Stimulated activated CD8-positive, alpha-beta memory T cell treated with anti-CD3 and anti-CD28 coated beads, Interleukin-4, amount 100 ng/mL, for 48 hours (primary cell): ENCODE results near the gene MBD5.

ENCODE experiments used
- DNase-seq: peaks from one replicate; pipeline ENCODE4 v3.0.0-alpha.2; 2020

The MBD5 gene

DNA sequence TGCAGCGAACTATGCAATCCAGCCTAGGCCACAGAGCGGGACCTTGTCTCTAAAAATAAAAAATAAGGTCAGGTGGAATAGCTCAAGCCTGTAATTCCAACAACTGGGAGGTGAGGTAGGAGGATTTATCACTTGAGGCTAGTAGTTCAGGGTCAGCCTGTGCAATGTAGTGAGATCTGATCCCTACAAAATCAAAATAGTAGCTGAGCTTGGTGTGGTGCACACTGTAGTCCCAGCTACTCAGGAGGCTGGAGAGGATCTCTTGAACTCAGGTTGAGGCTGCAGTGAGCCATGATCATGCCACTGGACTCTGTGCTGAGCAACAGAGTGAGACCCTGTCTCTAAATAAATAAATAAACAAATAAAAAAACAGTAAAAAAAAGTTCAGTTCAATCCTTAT, 5.7 kb downstream of the MBD5 start:
- DNase-seq: no peak

GRCh38 chr2:148027822-148028221, 6.9 kb downstream of the MBD5 start:
- DNase-seq: no peak

DNA sequence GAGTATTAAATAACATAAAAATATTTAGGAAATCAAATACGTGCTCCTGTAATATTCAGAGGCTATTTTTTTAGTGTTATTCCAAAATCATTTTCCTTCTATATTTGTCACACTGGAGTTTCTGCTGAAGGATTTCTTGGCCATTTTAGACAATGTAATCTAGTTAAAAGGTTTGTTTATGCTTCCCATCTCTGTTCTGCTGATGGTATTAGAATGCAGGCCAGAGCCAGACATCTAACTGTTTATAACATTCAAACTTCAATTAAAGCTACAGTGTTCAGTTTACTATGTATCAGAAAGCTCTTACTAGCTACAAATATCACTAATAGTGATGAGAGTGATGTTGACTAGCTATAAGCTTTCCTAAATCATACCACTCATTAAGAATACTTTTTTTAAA, 7.9 kb downstream of the MBD5 start:
- no peak for DNase-seq

GRCh38 chr2:148031152-148031551, 10.3 kb downstream of the MBD5 start:
- DNase-seq: no peak

DNA sequence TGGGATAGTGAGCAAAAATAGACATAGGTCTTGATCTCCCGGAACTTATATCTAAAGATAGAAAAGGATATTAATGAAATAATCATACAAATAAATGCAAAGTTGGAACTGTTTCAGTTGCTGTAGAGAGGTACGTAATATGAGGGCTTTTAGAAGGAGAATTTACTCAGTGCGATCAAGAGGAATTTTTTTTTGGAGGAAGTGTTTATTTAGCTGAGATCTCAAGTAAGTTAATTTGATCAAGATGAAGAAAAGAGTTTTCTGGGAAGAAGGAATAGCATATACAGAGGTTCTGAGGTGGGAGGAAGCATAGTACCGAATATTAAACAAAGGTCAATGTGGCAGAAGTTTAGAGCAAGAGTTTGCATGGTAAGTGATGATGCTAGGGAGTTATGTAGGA, 11.3 kb downstream of the MBD5 start:
- DNase-seq: no peak

DNA sequence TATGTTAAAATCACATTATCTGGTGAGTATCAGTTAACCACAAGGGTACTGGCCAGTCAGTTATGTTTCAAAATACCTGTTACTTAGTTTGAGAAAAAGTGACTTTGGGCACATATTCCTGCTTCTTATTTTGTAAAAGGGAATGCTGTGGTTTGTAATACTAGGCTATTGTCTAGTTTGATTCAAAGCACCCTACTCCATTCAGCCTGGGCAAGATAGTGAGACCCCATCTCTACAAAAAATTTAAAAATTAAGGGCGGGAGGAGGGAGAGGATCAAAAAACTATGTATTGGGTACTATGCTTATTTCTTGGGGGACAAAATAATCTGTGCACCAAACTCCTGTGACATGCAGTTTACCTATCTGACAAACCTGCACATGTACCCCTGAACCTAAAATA, 18.9 kb downstream of the MBD5 start:
- DNase-seq: no peak

DNA sequence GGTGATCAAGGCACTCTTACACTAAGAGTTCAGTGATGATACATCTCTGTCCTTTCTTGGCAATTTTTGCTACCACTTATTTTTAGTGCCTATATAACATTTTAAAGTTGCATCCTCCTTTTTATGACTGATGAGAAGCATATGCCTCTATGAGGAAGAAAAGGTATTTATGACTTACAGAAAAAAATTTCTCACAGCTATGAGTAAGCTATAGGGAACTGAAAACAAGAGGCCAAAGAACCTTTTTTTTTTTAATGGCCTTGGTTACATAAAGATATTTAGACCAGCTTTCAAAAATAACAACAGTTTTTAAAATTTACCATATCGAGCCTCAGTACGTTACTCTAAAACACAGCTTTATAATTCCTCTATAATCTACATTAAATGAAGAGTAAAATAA, 21.3 kb downstream of the MBD5 start:
- no peak for DNase-seq

GRCh38 chr2:148044322-148044721, 23.4 kb downstream of the MBD5 start:
- no peak for DNase-seq

DNA sequence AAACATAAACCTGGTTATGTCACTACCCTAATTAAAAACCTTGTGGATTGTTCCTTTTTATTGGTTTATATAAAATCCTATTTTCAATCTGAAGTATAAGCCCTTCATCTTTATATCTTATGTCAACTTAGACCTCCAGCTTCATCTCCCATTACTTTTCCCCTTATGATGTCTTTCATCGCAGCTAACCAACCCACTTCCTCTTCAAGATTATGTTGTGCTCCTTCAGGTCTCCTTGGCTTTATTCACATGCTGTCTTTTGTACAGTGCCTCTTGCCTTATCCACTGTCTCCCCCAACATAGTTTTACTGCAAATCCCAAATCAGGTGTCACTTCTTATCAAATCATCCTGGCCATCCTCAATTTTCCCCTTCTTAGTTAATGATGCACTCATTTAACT, 25.9 kb downstream of the MBD5 start:
- no peak for DNase-seq

- no peak for DNase-seq
Measured at GRCh38 chr2:148048475-148049221, 27.8 kb downstream of the MBD5 start.

DNA sequence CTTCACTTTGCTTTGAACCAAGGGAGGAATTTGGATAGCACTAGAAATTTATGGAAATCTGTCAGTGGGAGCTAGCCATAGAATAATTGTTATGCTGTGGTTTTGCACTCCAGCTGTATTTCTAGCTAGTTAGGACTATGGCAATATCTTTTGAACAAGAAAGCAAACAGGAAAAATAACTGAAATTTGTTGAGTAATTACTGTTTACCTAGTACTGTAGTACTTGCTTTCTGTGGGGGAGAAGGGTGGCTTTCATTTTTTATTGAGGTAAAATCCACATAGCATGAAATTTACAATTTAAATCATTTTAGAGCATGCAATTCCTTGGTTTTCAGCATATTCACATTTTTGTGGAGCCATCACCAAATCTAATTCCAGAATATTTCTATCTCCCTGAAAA, 28.4 kb downstream of the MBD5 start:
- DNase-seq: no peak

- DNase-seq: no peak
Measured at GRCh38 chr2:148052687-148053086, 31.8 kb downstream of the MBD5 start.

DNA sequence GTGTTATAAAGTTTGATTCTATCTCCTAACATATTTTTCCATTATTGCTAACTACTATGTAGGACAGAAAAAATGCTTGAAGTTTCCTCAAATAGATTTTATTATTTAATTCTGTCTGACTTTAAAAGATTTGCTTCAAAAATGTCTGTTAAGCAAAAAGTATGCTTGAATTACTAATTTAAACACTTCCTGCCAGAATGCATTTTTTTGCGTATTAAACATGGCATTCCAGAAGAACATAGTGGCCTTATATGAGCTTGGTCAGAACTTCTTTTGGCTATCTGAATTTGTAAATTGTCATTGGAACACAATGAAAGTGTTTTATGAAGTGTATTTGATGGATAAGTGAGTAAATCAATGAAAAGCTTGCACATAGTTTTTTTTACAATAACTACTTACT, 37.8 kb downstream of the MBD5 start:
- no peak for DNase-seq

DNA sequence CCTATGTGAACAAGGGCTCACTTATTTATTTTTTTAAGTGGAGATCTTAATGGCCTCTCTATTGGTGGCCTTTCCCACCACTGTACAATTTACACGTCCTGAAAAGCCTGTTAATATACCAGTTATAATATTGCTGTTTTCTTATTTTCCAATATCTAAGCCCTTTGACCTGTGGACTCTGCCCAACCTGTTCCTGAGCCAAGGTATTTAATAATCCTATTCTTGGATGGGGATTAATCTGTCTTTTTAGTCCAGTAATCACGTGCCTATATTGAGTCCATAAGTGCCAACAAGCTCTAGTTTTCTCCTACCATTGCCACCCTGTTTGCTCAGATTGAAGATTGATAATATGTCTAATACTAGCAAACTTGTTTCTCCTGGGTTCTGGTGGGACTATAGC, 42.7 kb downstream of the MBD5 start:
- DNase-seq: no peak

GRCh38 chr2:148065936-148066335, 45.0 kb downstream of the MBD5 start:
- DNase-seq: no peak

GRCh38 chr2:148067801-148068200, 46.9 kb downstream of the MBD5 start:
- no peak for DNase-seq

DNA sequence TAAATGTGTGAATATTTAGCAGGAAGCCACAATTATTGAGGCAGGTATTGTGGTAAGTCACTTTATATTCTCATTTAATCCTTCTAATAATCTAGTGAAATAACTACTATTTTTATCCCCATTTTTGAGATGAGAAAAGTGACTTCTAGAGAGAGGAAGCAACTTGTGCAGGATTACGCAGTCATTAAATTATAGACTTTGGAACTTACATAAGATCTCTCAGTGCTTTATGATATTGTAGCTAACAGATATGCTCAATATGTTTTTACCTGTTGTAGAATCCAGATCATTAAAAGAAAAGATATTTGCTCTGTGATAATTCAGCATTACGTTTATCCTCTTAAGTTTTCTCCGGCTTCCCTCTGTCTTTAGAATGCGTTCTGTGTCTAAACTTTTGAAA, 50.5 kb downstream of the MBD5 start:
- DNase-seq: no peak

- no peak for DNase-seq
Measured at GRCh38 chr2:148096012-148096411, 75.1 kb downstream of the MBD5 start.

- no peak for DNase-seq
Measured at GRCh38 chr2:148102641-148103040, 81.8 kb downstream of the MBD5 start.

GRCh38 chr2:148103946-148104345, 83.1 kb downstream of the MBD5 start:
- DNase-seq: no peak

DNA sequence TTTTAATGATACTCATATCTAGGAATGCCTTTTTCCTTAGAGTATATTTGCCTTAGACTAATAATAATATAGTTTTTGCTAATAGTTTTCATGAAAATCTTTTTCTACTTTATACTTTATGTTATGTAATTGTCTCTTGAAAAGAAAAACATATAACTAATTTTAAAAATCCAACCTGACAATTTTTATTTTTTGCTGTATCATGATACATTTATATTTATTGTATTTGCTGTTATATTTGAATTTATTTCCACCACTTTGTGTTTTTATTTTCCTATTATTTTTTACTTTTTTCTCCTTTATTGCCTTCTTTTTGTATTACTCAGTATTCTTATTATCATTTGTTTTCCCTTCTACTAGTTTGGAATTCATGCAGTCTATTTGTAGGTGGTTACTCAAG, 85.4 kb downstream of the MBD5 start:
- DNase-seq: no peak

DNA sequence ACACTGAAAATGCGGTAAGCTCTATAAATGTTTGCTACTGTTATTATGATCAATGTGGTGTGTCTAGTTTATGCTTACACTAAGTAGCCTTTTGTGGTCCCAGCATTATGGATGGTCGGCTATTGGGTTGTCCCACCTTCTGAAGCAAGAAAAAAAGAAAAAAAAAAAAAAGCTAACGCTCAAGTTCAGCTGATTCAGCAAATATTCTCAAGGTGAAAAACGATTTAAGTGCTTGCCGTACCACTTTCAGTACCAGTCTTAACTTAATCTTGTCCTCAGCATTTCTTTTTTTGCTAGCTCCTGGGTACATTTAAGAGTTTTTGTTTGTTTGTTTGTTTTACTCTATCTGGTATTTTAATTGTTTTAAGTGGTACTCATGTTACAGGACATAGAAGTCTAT, 87.5 kb downstream of the MBD5 start:
- DNase-seq: no peak

- DNase-seq: no peak
Measured at GRCh38 chr2:148110184-148110583, 89.3 kb downstream of the MBD5 start.

DNA sequence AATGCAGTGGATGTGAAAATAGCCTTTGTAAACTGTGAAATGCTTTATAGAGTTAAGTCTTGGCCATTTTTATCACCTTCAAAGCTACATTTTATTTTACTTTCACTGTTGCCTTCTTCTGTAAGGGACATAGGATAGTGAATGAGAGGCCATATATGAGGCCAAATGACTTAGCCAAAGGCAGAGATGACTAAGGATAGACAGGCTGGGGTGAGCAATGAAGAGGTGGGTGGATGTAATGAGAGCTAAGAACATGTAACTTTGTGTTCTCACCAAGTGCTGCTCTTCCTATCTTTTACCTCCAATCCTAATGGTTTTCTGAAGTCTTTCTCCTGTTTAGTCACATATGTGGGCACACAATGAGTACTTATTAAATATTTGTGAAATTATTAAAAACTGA, 101.9 kb downstream of the MBD5 start:
- DNase-seq: no peak

GRCh38 chr2:148124271-148124670, 103.4 kb downstream of the MBD5 start:
- no peak for DNase-seq

DNA sequence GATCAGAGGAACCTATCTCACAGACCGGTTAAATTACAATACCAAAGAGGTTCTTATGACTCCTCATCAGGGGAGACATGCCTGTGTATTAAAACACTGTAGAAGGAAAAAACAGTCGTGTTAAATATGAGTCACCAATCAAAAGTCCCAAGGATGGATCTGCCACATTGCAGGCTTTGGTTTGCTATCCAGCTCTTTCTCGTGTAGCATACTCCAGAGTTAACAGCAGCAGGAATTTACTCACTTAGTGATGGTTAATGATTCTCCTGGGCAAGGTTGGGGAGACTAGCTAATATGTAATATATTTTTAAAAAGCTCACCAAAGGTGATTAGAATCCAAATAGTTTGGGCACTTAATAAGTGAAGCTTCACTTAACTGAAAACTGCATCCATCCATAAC, 109.7 kb downstream of the MBD5 start:
- DNase-seq: no peak
